HG03095 (cell line): ENCODE results near the gene NEO1.

Source experiments
- ATAC-seq: cut with Tn5 transposase; IDR thresholded peaks from one replicate; pipeline ENCODE4 v1.9.1; 2021; ENCODE audit warnings: moderate library complexity; ENCODE audit not compliant: unreplicated experiment

The NEO1 gene

GRCh38 chr15:73028031-73028430 lies 24.2 kb upstream of the NEO1 start:
- ATAC-seq, result no peak

DNA sequence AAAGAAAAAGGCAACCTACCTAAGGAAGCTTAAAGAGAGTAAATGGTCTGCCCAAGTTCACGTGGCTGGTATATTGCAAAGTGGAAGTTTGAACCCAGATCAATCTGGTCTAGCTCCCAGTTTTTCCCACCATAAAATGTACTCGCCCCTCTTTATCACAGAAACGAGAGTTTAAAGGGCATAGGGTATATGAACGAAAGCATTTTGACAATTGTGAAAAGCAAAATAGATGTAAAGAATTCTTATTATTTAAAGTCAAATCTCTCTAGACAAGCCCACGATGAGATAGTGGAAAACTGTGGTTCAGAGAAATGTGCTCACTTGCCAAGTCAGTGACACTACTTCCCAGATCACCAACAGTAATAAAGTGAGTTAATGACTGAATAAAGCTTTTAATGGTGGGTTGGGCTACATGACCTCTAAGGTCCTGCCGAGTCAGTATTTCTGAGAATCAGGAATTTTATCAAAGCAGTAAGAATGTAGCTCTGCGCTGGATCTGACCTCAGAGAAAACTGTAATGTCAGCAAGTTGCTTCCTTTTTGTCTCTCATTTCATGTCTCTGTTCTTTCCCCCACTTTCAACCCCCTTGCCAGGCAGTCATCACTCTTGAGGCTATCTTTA lies 23.3 kb upstream of the NEO1 start:
- no peak for ATAC-seq

DNA sequence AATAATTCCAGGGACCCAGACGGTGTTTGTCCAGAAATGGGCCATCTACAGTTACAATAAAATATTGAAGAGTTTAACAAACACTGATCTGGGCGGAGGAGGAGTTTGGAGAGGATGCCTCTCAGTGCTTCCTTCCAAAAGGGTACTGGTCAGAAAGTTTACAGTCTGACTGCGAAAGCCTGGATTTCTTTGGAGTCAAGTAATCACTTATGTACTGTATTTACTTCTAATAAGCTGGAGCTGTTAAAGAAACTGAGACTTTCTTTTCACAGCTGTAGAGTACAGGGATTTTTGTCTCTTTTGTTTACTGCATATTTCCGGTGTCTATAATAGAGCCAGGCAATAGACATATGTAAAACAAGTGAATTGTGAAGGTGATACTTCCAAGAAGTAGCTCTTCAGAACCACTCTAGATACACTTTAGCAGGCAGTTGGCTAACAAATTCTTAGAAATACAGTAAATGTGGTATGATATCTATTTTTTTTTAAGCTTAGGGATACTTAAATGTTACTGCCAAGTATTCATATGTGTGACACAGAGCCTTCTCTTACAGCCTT lies 22.1 kb upstream of the NEO1 start:
- ATAC-seq, result no peak

DNA sequence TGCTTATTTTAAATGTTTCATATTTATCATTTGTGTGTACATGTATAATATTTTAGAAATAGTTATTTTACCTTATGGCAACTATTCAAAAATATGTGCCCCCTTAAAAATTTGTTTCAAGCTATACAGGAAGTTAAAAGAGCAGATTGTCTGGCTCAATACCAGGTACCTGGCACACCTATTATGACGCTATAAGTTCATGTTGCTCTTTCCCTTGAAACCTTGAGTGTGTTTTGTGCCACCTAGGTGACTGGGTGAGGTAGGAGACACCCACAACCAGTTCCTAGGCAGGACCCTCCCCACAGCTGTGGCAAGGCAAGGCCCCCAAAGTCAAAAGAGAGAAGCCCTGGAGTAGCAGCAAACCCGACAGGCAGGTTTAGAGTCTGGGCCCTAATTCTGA lies 20.6 kb upstream of the NEO1 start:
- no peak for ATAC-seq

- no peak for ATAC-seq
Observed at GRCh38 chr15:73033611-73034010, 18.7 kb upstream of the NEO1 start.

- no peak for ATAC-seq
Observed at GRCh38 chr15:73034221-73034620, 18.0 kb upstream of the NEO1 start.

GRCh38 chr15:73035221-73035620 lies 17.0 kb upstream of the NEO1 start:
- ATAC-seq, result no peak

DNA sequence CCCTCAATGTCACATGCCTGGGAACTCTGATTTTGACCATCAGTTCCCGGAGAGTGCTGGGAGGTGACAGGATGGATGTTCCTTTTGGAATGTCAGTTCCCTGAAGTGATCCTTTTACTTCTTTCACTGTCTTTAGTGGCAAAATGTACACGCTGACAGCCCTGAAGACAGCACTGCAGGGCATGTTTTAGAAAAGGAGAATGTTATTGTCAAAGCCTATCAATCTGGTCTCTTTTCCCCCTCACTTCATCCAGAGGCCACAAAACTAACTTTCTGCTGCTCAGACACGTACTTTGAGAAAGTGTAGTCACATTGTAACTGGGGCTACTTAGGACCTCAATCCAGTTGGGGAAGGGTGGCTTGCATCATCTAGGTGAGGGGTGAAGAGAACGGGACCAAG lies 14.0 kb upstream of the NEO1 start:
- no peak for ATAC-seq

DNA sequence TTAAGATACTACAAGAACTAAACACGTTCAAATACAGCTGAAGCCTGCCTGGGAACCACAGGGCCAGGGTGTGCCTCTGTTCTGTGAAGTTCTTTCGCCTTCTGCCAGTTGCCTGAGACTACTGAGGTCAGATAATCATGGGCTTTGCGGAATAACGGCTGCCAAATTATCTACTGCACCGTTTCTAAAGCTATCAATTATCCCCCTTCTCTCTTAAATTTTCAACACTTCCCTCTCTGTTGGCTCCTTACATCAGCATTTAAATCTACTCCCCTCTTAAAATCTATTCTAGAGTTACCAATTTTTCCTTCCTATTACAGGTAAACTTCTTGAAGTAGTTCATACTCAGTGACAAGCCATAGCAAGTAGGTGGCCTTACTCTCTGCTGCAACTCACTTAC lies 6.2 kb upstream of the NEO1 start:
- ATAC-seq, result no peak

DNA sequence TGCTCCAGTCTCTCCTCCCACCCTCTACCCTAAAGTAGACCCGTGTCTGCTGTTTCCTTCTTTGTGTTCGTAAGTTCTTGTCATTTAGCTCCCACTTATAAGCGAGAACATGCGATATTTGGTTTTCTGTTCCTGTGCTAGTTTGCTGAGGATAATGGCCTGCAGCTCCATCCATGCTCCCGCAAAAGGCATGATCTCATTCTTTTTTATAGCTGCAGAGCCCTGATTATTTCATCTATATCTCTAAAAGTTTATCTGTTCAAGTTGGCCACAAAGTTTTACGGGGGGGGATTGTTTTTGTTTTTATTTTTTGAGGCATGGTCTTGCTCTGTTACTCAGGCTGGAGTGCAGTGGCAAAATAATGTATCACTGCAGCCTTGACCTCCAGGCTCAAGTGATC lies 4.4 kb upstream of the NEO1 start:
- no peak for ATAC-seq

DNA sequence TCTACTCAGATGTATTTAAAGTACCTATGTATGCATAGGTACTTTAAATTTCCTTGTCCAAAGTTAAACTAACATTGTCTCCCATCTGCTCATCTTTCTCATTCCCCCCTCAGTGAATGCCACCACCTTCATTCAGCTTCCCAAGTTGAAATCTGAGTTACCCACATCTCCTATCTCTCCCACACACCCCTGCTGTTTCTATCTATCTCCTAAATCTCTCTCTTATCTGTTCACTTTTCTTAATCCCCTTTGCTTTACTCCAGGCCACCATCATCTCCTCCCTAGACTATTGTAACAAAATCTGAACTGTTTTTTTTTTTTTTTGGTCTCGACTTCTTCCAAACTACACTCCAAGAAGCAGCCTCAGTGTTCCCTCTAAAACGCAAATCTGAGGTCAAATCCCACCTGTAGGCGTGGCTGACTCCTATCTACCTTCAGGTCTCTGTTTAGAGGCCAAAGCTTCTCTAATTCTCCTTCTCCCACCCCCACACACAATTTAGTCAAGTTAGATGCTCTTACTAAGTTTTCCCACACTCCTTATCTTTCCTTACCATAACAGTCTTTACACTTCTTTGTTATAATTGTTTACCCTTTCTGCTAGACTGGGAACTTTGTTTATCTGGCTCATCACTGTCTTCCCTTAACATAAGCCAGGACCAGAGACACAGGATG lies 3.5 kb upstream of the NEO1 start:
- ATAC-seq, result no peak

- no peak for ATAC-seq
Observed at GRCh38 chr15:73049564-73050215, 2.6 kb upstream of the NEO1 start.

DNA sequence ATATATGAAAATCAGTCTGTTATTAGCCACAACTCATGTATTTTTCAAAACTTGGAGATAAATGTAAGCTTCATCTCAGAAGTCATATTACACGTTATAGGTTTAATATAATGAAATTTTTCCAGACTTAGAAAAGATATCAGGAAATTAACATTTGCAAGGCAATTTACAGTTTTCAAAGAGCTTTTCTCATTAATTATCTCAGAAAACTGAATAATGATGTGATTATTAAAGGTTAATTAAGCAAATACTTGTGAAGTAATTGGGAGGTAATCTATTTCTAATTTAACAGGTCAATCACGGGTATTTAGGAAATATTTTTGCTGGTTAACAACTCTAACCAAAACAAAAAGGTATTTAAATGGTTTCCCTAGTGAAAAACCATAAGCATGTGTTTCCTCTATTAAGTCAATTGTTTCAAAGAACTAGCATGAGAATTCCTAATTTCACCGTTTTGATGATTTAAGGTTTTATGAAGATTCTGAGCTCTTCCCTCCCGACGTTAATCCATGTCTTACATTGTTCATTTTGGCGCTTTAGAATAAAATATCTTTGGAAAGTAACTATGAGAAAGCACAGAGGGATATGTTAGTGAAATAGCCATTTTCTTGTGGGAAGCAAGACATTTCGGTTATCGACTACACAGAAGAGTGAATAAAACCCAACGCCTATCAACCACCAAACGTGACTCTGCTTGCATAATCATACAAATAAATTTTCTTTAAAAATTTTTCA lies 1.5 kb upstream of the NEO1 start:
- no peak for ATAC-seq

DNA sequence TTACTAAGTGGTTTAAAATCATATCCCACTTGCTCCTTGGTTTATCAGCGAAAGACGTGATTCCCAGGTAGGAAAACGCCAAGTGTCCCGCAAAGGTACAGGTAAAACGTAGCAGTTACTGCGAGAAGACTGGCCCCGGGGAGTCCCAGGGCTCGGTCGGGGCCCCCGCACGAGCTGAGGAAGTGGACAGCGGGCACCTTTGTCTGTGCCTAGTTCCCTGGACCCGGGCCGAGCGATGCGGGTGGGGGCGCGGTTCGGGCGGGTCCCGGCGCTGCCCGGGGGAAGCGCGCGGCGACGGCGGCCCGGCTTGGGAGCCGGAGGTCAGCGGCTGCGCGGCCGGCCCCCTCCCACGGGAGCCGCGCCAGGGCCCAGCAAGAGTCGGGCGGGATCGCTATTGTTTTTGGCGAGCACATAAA lies 864 bp upstream of the NEO1 start:
- ATAC-seq, result no peak

GRCh38 chr15:73052653-73053397 lies 562 bp downstream of the NEO1 start:
- ATAC-seq, result no peak

DNA sequence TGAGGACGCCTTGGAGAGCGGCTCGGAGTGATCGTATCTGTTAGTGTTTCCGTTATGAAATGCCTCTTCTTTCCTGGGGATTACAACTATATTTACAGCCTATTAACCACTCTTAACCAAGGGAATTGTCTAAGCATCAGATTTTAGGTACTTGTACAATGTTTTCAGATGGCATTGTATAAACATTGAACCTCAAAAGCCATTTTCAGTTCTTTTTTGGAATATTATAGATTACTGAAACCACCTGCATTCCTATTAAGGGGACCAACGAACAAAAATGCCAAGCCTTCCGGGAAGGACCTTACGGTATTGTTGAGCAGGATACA lies 1.1 kb downstream of the NEO1 start:
- no peak for ATAC-seq

DNA sequence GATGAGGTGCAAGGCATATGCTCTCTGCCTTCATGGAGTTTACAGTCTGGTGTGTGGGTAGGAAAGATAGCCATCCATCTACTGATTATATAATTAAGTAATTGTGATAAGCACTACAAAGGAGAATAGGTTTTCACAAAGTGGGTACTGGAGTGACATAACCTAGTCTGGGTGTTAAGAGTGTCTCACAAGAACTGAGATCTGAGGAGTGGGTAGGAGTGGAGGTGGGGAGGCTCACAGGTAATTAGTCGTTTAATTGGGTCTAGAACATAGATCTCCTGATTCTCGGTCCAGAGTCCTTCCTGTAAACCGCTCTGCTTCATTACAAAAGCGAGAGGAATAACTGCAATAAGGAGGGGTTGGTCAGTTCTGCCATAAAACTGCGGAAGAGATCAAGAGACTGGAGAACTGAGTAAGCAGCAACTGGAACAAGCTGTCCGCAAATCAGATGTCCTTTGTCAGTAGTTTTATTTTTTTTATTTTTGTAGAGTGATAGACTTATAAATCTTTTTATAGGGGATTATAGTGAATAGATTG lies 2.2 kb downstream of the NEO1 start:
- ATAC-seq, result no peak

DNA sequence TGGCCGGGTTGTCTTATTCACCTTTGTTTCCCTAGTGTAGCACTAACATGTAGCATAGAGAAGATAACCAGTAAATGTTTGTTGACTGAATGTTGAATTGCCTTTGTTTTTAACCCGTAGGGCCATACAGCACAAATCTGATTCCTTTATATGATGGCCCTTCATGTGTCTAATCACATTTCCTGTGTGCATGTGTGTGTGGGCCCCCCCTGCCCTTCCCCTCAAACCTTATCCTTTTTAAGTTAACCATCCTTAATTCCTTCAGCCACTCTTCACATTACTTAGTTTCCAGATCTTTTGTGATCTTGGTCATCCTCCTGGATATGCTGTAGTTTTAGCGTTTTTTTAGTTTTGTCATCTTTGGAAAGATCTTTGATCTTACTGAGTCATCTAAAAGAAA lies 4.2 kb downstream of the NEO1 start:
- ATAC-seq, result no peak

DNA sequence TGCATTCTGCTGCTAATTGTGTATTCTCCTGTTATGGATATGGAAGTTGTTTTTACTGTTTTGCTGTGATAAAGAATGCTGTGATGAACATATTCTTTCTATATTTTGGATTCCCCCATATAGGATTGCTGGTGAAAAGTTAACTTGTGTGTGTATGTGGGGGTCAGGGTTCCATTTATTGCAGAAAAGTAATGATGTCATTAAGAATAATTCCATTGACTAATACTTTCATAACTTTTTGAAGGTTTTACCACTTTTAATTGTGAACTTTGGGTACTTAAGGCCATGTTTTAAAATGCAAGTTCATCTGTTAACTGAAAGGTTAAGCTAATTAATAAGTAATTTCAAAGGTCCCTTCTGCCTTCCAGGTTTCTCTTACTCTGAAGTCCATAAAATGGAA lies 6.2 kb downstream of the NEO1 start:
- ATAC-seq, result no peak

GRCh38 chr15:73065114-73065513 lies 12.9 kb downstream of the NEO1 start:
- no peak for ATAC-seq

DNA sequence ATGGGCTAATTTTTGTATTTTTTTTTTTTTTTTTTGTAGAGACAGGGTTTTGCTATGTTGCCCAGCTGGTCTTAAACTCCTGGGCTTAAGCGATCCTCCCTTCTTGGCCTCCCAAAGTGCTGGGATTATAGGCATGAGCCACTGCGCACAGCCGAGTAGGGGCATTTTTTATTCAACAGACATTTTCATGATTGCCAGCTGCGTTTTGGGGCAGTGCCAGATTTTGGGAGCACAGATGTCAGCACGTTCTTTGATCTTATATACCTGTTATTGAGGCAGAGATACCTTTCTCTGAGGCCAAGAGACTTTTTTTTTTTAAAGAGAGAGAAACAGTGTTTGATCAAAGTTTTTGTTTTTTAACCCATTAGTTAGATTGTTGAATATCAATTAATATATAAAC lies 16.8 kb downstream of the NEO1 start:
- ATAC-seq, result no peak
